Cardiac fibroblast (primary cell): ENCODE measurements around the gene NDUFA11.

Experiments used
- DNase-seq, 2 donors: peaks; one replicate each; pipeline versions ENCODE4 v3.0.0 to v3.0.0-alpha.2; 2010; ENCODE audit warnings: low read depth in 2 of 2
- H3K4me3 ChIP-seq, 2 donors: replicated peaks in 1 of 2; 1 replicate in 1 of 2; 2 replicates in 1 of 2; pipeline ENCODE4 v1.5.1; 2011; ENCODE audit warnings: low read depth in 2 of 2, low read length in 2 of 2, mild to moderate bottlenecking in 2 of 2, moderate library complexity in 1 of 2
- CTCF ChIP-seq: IDR thresholded peaks from one replicate; pipeline ENCODE4 v1.5.1; 2011; ENCODE audit warnings: low read depth, mild to moderate bottlenecking, low read length, inconsistent platforms

Gene NDUFA11

DNA sequence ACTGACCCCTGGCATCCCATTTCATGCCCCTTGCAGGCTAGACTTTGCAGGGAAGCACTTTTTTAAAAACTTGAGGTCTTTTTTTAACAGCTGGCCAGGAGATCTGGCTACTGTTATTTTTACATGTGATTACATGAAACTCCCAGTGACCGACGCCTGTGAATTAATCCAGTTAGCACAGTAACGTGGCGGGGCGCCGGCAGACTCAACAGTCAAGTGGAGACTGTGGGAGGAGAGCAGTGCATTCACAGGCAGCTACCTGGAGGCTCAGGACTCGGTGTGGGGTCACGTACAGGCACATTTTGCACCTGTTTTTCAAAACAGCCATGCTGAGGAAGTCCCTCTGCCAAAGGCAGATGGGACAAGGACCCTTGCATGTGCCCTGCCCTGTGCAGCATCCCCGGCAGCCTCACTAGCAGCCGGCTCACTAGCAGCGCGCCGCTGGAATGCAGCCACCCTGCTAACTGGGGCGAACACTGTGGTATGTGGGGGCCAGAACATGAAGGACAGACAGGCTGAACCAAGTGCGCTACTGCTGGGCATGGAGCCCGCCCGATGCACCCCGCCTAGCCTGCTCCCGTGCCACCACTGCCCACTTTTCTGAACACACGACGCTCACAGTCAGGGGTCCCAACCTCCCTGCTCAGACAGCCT lies 29.1 kb upstream of the NDUFA11 start:
- no peak for TF ChIP-seq CTCF
- H3K4me3 ChIP-seq: no peak overlapping the region
- DNase-seq: no peak

DNA sequence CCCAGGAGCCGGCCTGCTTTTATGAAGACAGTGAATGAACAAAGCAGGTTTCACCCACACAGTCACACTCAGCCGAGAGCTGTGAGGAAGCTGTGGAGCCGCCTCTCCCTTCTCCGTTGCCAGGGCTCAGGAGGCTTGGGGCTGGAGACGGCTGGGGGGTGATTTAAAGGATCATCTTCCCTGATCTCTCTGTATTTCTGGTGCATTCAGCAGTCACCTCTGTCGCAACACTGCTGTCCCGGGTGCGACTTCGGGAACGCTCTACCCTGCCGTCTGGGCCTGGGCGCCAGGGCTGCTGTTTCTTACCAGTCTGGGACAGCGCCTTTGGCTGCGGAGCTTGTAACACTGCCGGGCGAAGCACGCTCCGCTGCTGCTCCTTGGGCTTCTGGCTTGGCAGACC lies 28.6 kb upstream of the NDUFA11 start:
- TF ChIP-seq CTCF: no peak
- no peak for DNase-seq
- H3K4me3 ChIP-seq: no peak overlapping the region

DNA sequence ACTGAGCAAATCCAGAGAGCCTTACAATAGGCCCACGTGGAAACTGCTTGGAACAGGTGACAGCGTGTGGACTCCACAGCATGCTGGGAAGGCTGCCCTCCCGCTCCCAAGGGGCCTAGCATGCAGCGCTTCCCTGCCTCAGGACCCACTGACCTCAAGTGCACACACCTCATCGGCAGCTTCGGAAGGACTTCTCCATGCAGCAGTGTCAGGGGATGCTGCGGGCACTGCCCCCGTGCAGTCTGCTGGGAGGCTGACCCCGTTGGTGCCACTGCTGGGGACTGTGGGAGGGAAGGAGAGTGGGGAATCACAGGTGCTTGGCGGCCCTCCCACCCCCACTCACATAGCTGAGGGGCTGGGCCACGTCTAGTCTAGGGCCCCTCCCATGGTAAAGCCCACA lies 27.7 kb upstream of the NDUFA11 start:
- H3K4me3 ChIP-seq: no peak overlapping the region
- no peak for TF ChIP-seq CTCF
- DNase-seq: no peak

GRCh38 chr19:5929625-5930024 lies 26.0 kb upstream of the NDUFA11 start:
- no peak for TF ChIP-seq CTCF
- no peak for DNase-seq
- no peak overlapping the region for H3K4me3 ChIP-seq

GRCh38 chr19:5929179-5929578 lies 25.6 kb upstream of the NDUFA11 start:
- H3K4me3 ChIP-seq: no peak overlapping the region
- DNase-seq: no peak
- no peak for TF ChIP-seq CTCF

DNA sequence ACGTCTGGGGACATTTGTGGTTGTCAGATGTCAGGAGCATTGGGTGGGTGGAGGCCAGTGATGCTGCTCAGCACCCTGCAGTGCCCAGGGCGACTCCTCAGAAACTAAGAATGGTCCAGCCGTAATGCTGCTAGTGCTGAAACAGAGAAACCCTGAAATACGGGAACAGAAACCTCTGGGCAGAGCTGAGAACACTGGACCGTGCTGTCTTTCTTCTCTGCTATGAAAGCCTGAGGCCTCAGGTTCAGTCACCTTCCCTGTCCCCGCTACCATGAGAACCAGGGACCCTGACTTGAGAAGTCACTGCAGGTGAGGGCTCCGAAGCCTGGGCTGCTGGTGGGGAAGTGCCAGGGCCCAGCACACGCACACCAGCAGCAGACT lies 23.8 kb upstream of the NDUFA11 start:
- no peak for TF ChIP-seq CTCF
- DNase-seq: no peak
- no peak overlapping the region for H3K4me3 ChIP-seq
